Nucleus accumbens (tissue), 56 donors: ENCODE measurements around the gene SLC25A10.

Experiments
- DNase-seq, 56 donors: peaks; one replicate each; lab custom pipeline; 2025; lab: John Stamatoyannopoulos, UW

Gene SLC25A10

DNA sequence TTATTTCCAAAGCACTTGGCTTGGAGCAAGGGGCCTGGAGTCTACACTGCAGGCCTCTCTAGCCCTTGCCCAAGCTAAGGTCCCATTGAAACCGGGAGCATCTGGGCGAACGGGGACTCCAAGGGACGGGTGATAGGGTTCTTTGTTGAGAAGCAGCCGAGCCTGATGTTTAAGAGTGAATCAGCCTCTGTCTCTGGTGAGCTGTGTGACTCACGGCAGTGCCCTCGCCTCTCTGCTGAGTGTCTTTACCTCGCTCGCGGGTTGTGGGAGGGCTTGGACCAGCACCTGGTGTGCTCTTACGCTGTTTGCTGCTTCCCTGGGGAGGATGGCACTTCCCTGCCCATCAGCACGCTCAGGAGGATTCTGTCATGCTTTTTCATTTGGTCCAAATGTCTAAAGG, 27.0 kb upstream of the SLC25A10 start:
- peak in 16 of 56 donors; percentile 6 to 72 (median 28) for DNase-seq

GRCh38 chr17:81686614-81687013, 25.5 kb upstream of the SLC25A10 start:
- no peak for DNase-seq

DNA sequence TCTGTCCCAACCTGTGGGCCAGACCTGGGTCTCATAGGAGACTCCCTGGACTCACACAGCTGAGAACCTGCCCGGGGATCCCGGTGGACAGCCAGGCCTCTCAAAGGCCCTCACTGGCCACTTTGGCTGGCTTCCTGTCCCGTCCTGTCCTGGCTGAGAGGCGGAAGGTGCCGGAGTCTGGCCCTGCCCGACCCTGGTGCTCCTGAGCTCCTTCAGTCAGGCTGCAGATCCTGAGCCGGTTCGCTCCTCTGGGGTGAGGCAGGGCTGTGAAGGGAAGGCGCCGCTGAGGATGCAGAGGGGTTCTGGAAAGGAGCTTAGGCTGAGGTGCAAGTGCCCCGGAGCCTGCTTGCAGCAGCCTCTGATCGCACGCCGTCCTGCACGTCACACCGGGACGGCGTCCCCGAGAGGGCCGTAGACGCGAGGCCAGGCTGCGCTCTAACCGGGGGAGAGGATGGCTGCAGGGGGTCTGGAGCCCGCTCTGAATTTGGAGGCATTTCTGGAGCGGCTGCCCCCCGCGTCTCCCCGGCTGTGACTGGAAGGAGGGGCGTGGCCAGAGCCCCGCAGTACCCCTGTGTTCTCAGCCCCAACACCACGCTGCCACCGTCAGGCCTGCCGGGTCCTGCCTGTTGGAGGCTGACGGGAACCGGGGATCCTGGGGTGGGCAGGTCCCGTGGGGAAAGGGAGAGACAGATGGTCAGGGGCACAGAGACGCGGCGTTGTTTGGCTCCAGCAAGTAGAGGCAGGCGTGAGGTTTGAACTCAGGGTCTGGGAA, 24.1 kb upstream of the SLC25A10 start:
- no peak for DNase-seq

DNA sequence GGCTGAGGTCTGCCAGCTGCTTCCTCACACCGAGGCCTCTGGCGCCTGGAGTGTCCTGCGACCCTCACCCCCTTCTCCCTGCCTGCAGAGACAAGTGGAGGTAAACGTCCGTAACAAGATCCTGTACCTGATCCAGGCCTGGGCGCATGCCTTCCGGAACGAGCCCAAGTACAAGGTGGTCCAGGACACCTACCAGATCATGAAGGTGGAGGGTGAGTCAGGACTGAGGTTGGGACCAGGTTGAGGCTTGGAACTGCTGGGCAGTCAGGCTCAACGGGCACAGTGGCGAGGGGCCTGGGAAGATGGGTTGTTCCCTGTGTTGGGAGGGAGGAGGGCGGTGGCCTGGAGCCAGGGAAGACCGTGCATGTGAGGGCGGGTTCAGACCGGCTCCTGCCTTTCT, 23.5 kb upstream of the SLC25A10 start:
- DNase-seq = no peak

DNA sequence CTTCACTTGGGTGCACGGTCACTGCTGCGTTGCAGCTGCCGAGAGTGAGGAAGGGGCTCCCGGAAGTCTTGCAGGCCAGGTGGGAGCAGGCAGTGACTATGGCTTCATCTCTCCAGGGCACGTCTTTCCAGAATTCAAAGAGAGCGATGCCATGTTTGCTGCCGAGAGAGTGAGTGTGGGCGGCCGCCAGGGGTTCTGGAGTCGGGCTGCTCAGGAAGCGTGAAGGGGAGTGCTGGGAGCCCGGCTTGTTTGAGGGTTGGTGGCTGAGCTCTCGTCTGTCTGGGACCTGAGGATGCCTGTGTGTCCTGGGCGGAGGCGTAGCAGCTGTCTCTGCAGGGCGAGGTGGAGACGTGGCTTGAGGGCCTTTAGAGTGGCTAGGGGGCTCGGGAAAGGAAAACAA, 22.0 kb upstream of the SLC25A10 start:
- DNase-seq = peak in 5 of 56 donors; percentile 12 to 24 (median 16)

- DNase-seq = no peak
Measured at GRCh38 chr17:81690549-81690948, 21.5 kb upstream of the SLC25A10 start.

DNA sequence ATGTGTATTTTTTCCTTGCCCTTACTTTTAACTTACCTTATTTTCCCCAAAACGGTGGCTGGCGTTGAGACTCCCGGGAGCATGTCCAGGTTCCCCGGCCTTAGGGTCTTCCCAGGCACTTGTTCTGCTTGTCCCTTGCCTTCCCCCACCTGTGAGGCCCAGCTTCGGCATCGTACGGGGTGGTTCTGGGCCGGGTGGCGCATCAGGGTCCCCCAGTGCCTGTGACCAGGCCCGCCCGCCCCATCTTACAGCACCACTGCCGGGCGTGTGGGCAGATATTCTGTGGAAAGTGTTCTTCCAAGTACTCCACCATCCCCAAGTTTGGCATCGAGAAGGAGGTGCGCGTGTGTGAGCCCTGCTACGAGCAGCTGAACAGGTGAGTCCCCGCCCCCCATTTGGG, 20.9 kb upstream of the SLC25A10 start:
- no peak for DNase-seq

GRCh38 chr17:81691608-81692007, 20.5 kb upstream of the SLC25A10 start:
- DNase-seq = no peak

- DNase-seq = no peak
Measured at GRCh38 chr17:81693509-81694210, 18.4 kb upstream of the SLC25A10 start.

DNA sequence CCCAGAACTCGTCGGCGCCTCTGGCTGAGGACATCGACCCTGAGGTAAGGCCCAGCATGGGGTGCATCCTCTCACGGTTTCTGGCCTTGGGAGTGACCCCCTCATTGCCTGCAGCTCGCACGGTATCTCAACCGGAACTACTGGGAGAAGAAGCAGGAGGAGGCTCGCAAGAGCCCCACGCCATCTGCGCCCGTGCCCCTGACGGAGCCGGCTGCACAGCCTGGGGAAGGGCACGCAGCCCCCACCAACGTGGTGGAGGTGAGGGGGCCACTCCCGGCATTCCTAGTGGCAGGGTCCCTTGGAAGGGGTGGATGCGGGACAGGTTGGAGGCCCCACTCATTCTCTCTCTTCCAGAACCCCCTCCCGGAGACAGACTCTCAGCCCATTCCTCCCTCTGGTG, 17.3 kb upstream of the SLC25A10 start:
- DNase-seq = no peak

GRCh38 chr17:81695211-81695610, 16.9 kb upstream of the SLC25A10 start:
- DNase-seq = no peak

GRCh38 chr17:81695801-81696200, 16.3 kb upstream of the SLC25A10 start:
- no peak for DNase-seq

DNA sequence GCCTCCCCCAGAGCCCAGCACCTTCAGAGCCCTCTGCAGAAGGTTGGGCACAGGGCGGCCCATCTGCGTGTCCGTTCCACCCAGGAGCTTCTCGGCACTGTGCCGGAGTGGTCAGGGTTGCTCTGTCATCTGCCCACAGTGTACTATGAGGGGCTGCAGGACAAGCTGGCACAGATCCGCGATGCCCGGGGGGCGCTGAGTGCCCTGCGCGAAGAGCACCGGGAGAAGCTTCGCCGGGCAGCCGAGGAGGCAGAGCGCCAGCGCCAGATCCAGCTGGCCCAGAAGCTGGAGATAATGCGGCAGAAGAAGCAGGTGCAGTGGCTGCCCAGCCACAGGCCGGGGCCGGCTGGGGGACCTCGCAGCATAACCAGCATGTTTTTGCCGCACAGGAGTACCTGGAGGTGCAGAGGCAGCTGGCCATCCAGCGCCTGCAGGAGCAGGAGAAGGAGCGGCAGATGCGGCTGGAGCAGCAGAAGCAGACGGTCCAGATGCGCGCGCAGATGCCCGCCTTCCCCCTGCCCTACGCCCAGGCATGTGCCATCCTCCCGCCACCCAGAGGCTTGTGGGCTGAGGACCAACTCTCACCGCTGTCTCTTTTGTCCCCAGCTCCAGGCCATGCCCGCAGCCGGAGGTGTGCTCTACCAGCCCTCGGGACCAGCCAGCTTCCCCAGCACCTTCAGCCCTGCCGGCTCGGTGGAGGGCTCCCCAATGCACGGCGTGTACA, 15.7 kb upstream of the SLC25A10 start:
- DNase-seq = no peak

GRCh38 chr17:81697261-81698044, 14.6 kb upstream of the SLC25A10 start:
- DNase-seq = no peak

GRCh38 chr17:81700353-81701287, 11.5 kb upstream of the SLC25A10 start:
- no peak for DNase-seq

GRCh38 chr17:81701288-81702071, 10.6 kb upstream of the SLC25A10 start:
- no peak for DNase-seq

DNA sequence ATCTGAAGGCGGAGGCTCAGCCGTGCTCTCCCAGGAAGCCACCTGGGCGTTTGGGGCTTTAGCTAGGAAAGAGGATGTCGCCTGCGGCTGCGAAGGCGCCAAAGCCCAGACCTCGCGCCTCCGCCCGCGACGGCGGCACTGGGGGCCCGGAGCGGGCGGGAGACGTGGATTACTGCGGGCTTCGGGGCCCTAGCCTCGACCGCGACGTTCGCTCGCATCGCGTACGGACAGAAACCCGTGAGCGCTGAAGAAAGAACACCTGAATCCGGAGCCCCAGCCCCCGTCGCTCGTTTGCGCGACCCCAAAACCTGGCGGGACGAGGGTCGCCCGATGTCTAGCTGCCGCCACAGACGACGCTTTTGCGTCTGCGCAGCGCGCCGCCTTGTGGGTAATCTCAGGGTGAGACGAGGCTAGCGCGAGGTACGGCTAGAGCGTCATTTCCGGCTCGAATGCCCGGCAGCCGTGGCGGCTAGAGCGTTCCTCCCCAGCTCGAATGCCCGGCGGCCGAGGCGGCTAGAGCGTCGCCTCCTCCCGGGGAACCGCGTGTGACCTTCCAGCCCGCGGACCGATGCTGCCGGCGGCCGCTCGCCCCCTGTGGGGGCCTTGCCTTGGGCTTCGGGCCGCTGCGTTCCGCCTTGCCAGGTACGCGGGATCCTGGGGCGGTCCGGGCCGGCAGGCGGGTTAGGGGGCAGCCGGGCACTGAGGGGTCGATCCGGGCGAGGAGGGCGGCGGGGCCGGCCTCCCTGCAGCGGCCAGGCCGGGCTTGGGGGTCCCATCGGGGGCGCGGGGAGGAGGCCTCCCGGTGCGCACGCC, 8.9 kb upstream of the SLC25A10 start, which contains the start of gene MRPL12:
TSS of gene MRPL12 (plus strand) at position 434 of the 813 bp plus-strand sequence. CDS start at position 569, 135 bp downstream.
- peak; percentile 39 to 97 (median 89) for DNase-seq
